ENCODE results near the gene DHPS. TPM values are rescaled to one million over a fixed set of nuclear protein-coding genes. Genes with fewer than 3 reads are reported as not detected.

Gene DHPS
- total RNA-seq, 3 donors from 2014 or later: 86.6 to 117 (median 91.4) TPM

DNA sequence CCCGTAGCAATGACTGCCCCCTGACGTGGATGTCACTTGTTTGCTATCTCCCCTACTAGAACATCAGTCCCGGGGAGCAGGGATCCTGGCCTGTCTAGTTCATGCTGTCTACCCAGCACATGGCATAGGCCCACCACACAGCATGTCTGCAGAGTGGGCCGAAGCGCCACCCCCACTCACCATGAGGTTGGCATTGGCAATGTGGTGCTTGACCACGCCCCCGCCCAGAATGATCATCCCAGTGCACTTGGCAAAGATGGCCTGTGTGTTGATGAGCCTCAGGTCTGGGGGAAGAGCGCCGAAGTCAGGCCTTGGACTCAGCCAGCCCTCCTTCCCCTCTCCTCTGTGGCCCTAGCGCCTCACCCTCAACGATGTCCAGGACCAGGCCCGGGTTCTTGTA is 4.8 kb downstream of the DHPS start:
- Histone ChIP-seq H3K27ac (no peak overlapping the region), H3K4me1 (no peaks in the 10 kb centered on the region), H3K4me3 (no peak overlapping the region), H3K9me3 (no peaks in the 10 kb centered on the region), H3K36me3 (peaks cover 3% of the 10 kb centered on the region), H3K27me3 (no peaks in the 10 kb centered on the region)
- DNase-seq (ENCODE audit: low spot score in 2 of 2): no peak
- no peak for TF ChIP-seq POLR2AphosphoS5 (IDR thresholded peaks at IDR 0.05)
- TF ChIP-seq POLR2A (IDR thresholded peaks at IDR 0.05): no peak
- TF ChIP-seq, protein P1, sequence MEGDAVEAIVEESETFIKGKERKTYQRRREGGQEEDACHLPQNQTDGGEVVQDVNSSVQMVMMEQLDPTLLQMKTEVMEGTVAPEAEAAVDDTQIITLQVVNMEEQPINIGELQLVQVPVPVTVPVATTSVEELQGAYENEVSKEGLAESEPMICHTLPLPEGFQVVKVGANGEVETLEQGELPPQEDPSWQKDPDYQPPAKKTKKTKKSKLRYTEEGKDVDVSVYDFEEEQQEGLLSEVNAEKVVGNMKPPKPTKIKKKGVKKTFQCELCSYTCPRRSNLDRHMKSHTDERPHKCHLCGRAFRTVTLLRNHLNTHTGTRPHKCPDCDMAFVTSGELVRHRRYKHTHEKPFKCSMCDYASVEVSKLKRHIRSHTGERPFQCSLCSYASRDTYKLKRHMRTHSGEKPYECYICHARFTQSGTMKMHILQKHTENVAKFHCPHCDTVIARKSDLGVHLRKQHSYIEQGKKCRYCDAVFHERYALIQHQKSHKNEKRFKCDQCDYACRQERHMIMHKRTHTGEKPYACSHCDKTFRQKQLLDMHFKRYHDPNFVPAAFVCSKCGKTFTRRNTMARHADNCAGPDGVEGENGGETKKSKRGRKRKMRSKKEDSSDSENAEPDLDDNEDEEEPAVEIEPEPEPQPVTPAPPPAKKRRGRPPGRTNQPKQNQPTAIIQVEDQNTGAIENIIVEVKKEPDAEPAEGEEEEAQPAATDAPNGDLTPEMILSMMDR (IDR thresholded peaks at IDR 0.05): no peak
- intact Hi-C loops (cut with DNase I; ENCODE audit: low total_unique reads): no loop called here

DNA sequence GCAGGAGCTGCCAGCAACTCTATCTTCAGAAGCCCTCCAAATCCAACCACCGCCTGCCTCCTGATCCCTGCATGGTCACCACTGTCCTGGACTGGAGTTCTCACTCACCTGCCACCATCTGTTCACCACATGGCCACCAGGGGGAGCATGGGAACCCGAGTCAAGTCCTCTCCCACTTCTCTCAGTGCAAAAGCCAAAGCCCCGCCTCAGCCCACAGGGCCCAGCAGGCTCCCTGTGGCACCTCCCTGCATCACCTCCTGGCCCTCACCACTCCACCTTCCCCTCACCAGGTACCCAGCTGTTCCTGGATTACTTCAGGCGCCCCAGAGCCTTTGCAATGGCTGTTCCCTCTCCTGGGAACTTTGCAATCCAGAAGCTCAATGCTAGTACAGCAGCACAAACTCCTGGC is 5.3 kb downstream of the DHPS start:
- no peak for TF ChIP-seq POLR2A (IDR thresholded peaks at IDR 0.05)
- TF ChIP-seq, protein P1 (IDR thresholded peaks at IDR 0.05): peak; percentile 79 to 85 (median 81)
- TF ChIP-seq POLR2AphosphoS5 (IDR thresholded peaks at IDR 0.05): peak in 1 of 3 donors; percentile 13
- intact Hi-C loops (cut with DNase I; ENCODE audit: low total_unique reads): no loop called here
- Histone ChIP-seq H3K27me3 (no peaks in the 10 kb centered on the region), H3K36me3 (peaks cover 3% of the 10 kb centered on the region), H3K9me3 (no peaks in the 10 kb centered on the region), H3K27ac (no peak overlapping the region), H3K4me1 (no peaks in the 10 kb centered on the region), H3K4me3 (no peak overlapping the region)
- peak; percentile 57 to 83 for DNase-seq (ENCODE audit: low spot score in 2 of 2)

DNA sequence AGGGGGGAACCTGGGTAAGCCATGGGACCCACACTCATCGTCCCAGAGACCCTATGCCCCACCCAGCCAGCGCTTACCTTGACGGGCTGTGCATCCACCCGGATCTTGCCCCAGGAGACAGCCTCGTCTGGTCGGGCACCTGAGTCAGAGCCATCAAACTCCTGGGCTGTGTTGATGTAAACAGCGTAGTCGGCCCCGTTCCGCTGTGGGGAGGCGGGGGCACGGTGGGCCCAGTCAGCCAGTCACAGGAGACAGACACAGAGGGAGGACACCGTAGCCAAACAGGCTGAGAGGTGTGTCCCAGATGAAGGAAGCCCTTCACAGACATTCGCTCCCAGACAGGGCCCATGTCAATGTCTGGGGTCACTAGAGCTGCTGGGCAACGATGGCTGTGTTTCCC is 5.7 kb downstream of the DHPS start:
- intact Hi-C loops (cut with DNase I; ENCODE audit: low total_unique reads): no loop called here
- no peak for DNase-seq (ENCODE audit: low spot score in 2 of 2)
- Histone ChIP-seq H3K4me3 (no peak overlapping the region), H3K27ac (no peak overlapping the region), H3K4me1 (no peaks in the 10 kb centered on the region), H3K36me3 (peaks cover 3% of the 10 kb centered on the region), H3K27me3 (no peaks in the 10 kb centered on the region), H3K9me3 (no peaks in the 10 kb centered on the region)
- TF ChIP-seq POLR2AphosphoS5 (IDR thresholded peaks at IDR 0.05) (no peak), POLR2A (IDR thresholded peaks at IDR 0.05) (no peak)
- TF ChIP-seq, protein P1 (IDR thresholded peaks at IDR 0.05): no peak

DNA sequence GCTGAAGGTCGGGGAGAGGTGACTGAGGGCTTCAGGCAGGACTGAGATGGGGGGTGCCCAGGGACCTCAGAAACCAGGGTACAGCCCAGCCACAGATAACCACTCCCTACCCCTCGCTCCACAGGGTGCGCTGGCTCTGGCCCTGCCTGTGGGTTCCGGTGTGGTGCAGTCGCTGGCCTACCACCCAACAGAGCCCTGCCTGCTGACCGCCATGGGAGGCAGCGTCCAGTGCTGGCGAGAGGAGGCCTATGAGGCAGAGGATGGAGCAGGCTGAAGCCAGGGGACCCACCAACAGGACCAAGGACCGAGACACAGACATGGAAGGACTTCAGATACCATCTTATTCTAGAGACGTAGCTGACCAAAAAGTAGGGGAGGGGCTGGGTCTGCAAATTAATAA is 6.3 kb downstream of the DHPS start:
- intact Hi-C loops (cut with DNase I; ENCODE audit: low total_unique reads): no loop called here

DNA sequence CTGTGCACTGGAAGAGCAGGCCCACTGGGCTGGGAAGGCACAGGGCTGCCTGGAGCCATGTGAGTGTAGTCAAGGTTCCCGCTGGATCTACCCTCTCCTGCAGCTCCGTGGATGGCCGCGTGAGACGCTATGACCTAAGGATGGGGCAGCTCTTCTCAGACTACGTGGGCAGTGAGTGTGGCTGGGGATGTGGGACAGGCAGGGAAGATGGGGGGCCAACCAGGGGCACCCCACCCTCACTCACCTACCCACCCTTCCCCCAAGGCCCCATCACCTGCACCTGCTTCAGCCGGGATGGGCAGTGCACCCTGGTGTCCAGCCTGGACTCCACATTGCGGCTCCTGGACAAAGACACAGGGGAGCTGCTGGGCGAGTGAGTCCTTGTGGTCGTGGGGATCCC is 8.9 kb downstream of the DHPS start:
- H3K36me3 ChIP-seq: peaks cover 3% of the 10 kb centered on the region
- H3K27ac ChIP-seq: no peak overlapping the region
- H3K9me3 ChIP-seq: no peaks in the 10 kb centered on the region
- no peak overlapping the region for H3K4me3 ChIP-seq
- H3K27me3 ChIP-seq: no peaks in the 10 kb centered on the region
- DNase-seq (ENCODE audit: low spot score in 2 of 2): no peak
- H3K4me1 ChIP-seq: peaks cover 11 to 14% of the 10 kb centered on the region in 2 donors
- intact Hi-C loops (cut with DNase I; ENCODE audit: low total_unique reads): no loop called here
- TF ChIP-seq POLR2A (IDR thresholded peaks at IDR 0.05): no peak
- TF ChIP-seq, protein P1 (IDR thresholded peaks at IDR 0.05): no peak
- no peak for TF ChIP-seq POLR2AphosphoS5 (IDR thresholded peaks at IDR 0.05)

More for the DNA sequence above, 6.3 kb downstream of the DHPS start:
- no peak for DNase-seq (ENCODE audit: low spot score in 2 of 2)
- Histone ChIP-seq H3K36me3 (peaks cover 3% of the 10 kb centered on the region), H3K4me1 (peaks cover 2 to 4% of the 10 kb centered on the region in 2 donors), H3K4me3 (no peak overlapping the region), H3K27me3 (no peaks in the 10 kb centered on the region), H3K27ac (no peak overlapping the region), H3K9me3 (no peaks in the 10 kb centered on the region)
- TF ChIP-seq POLR2A (IDR thresholded peaks at IDR 0.05) (no peak), POLR2AphosphoS5 (IDR thresholded peaks at IDR 0.05) (no peak)
- TF ChIP-seq, protein P1 (IDR thresholded peaks at IDR 0.05): no peak

Data from breast epithelium (tissue), 4 donors.